Liver (tissue), 9 donors: ENCODE measurements around the gene BHLHA15. TPM values are rescaled to one million over a fixed set of nuclear protein-coding genes. Genes with fewer than 3 reads are reported as not detected.

Source experiments
- DNase-seq: peaks from one replicate; pipeline ENCODE4 v3.0.0-alpha.2; 2017; ENCODE audit warnings: low spot score
- H3K27ac ChIP-seq, 2 donors: one replicate each; pipeline ENCODE4 v1.7.0; 2013; ENCODE audit warnings: inconsistent platforms in 2 of 2, low read length in 2 of 2, control low read depth in 1 of 2, low read depth in 1 of 2, mild to moderate bottlenecking in 1 of 2
- H3K27me3 ChIP-seq, 4 donors: one replicate each; pipeline versions ENCODE4 v1.6.1 to v1.7.0; 2013; ENCODE audit warnings: low read length in 3 of 4, inconsistent platforms in 1 of 4, mild to moderate bottlenecking in 1 of 4, moderate library complexity in 1 of 4; ENCODE audit not compliant: control insufficient read depth in 4 of 4, insufficient read depth in 4 of 4
- H3K36me3 ChIP-seq, 4 donors: one replicate each; pipeline versions ENCODE4 v1.6.1 to v1.7.0; 2013; ENCODE audit warnings: low read length in 3 of 4, mild to moderate bottlenecking in 3 of 4, low read depth in 1 of 4, moderate library complexity in 1 of 4; ENCODE audit not compliant: control insufficient read depth in 4 of 4, insufficient read depth in 3 of 4
- H3K4me1 ChIP-seq, 4 donors: one replicate each; pipeline versions ENCODE4 v1.6.1 to v1.7.0; 2013; ENCODE audit warnings: low read length in 3 of 4, mild to moderate bottlenecking in 3 of 4, moderate library complexity in 1 of 4; ENCODE audit not compliant: control insufficient read depth in 4 of 4, insufficient read depth in 4 of 4
- H3K4me3 ChIP-seq, 3 donors: one replicate each; pipeline versions ENCODE4 v1.6.1 to v1.7.0; 2013; ENCODE audit warnings: low read length in 3 of 3, control low read depth in 1 of 3, low read depth in 1 of 3, mild to moderate bottlenecking in 1 of 3
- H3K9ac ChIP-seq, 2 donors: one replicate each; pipeline ENCODE4 v1.7.0; 2013; ENCODE audit warnings: low read length in 2 of 2, mild to moderate bottlenecking in 2 of 2, moderate library complexity in 2 of 2, control low read depth in 1 of 2, low read depth in 1 of 2
- H3K9me3 ChIP-seq, 4 donors: one replicate each; pipeline versions ENCODE4 v1.6.1 to v1.7.0; 2013; ENCODE audit warnings: low read length in 3 of 4; ENCODE audit not compliant: control insufficient read depth in 4 of 4
- ATF3 ChIP-seq: IDR thresholded peaks from 2 replicates; pipeline ENCODE4 v1.6.1; 2016; ENCODE audit warnings: antibody characterized with exemption
- CTCF ChIP-seq: fragments of 150-350 bp; IDR thresholded peaks from 2 replicates; pipeline ENCODE4 v1.5.1; 2017; ENCODE audit warnings: improper control_type of control experiment, low read depth, low read length; ENCODE audit not compliant: missing input control
- EGR1 ChIP-seq, 2 donors: IDR thresholded peaks; 2 replicates each; pipeline ENCODE4 v1.6.1; 2016 to 2018; ENCODE audit warnings: antibody characterized with exemption in 2 of 2, low read depth in 2 of 2
- FOXA1 ChIP-seq: IDR thresholded peaks from 2 replicates; pipeline ENCODE4 v1.6.1; 2016; ENCODE audit warnings: antibody characterized with exemption
- FOXA2 ChIP-seq: IDR thresholded peaks from 2 replicates; pipeline ENCODE4 v1.6.1; 2016; ENCODE audit warnings: antibody characterized with exemption
- GABPA ChIP-seq, 2 donors: IDR thresholded peaks in 1 of 2; conservative IDR thresholded peaks in 1 of 2; 2 replicates each; pipeline ENCODE4 v1.6.1; 2016; ENCODE audit warnings: antibody characterized with exemption in 2 of 2, mild to moderate bottlenecking in 1 of 2, moderate library complexity in 1 of 2
- HNF4A ChIP-seq, 2 donors: conservative IDR thresholded peaks; 2 replicates each; pipeline ENCODE4 v1.6.1; 2016; ENCODE audit warnings: antibody characterized with exemption in 2 of 2, mild to moderate bottlenecking in 2 of 2
- HNF4G ChIP-seq: IDR thresholded peaks from 2 replicates; pipeline ENCODE4 v1.6.1; 2016; ENCODE audit warnings: antibody characterized with exemption
- JUND ChIP-seq, 2 donors: IDR thresholded peaks; 2 replicates each; pipeline ENCODE4 v1.6.1; 2016; ENCODE audit warnings: antibody characterized with exemption in 2 of 2
- MAX ChIP-seq: IDR thresholded peaks from 2 replicates; pipeline ENCODE4 v1.6.1; 2016; ENCODE audit warnings: antibody characterized with exemption
- NR2F2 ChIP-seq: IDR thresholded peaks from 2 replicates; pipeline ENCODE4 v1.6.1; 2016; ENCODE audit warnings: antibody characterized with exemption
- RAD21 ChIP-seq, 2 donors: IDR thresholded peaks; 2 replicates each; pipeline ENCODE4 v1.6.1; 2016; ENCODE audit warnings: antibody characterized with exemption in 2 of 2, mild to moderate bottlenecking in 2 of 2
- REST ChIP-seq: IDR thresholded peaks from 2 replicates; pipeline ENCODE4 v1.6.1; 2016; ENCODE audit warnings: antibody characterized with exemption, mild to moderate bottlenecking
- RXRA ChIP-seq, 2 donors: IDR thresholded peaks; 2 replicates each; pipeline ENCODE4 v1.6.1; 2017 to 2018; ENCODE audit warnings: antibody characterized with exemption in 2 of 2, mild to moderate bottlenecking in 1 of 2
- SP1 ChIP-seq: IDR thresholded peaks from 2 replicates; pipeline ENCODE4 v1.6.1; 2018; ENCODE audit warnings: antibody characterized with exemption, mild to moderate bottlenecking
- TAF1 ChIP-seq: conservative IDR thresholded peaks from 2 replicates; pipeline ENCODE4 v1.6.1; 2016; ENCODE audit warnings: antibody characterized with exemption, mild to moderate bottlenecking
- YY1 ChIP-seq: IDR thresholded peaks from 2 replicates; pipeline ENCODE4 v1.6.1; 2016; ENCODE audit warnings: antibody characterized with exemption, mild to moderate bottlenecking
- WGBS: extraction: QIAGEN DNeasy Blood & Tissue Kit; methylation state at CpG from one replicate; pipeline ENCODE4 v1.1.7; 2013; 5-methylcytosine and 5-hydroxymethylcytosine counted together
- polyA plus RNA-seq, 2 donors: library from polyadenylated mRNA; stranded (reverse) in 1 of 2; unstranded in 1 of 2; fragments of 200-250 nt in 1 of 2; fragments of >200 nt in 1 of 2; fragmentation: Nextera tagmentation in 1 of 2; extraction: Ambion mirVana in 1 of 2; gene quantifications; one replicate each; pipeline versions ENCODE4 v1.2.1 to v1.2.3, GENCODE V29; 2013 to 2015
- total RNA-seq, 2 donors: library from RNA; depleted of rRNA; stranded (reverse); fragments of >200 nt; gene quantifications; one replicate each; pipeline ENCODE4 v1.2.3, GENCODE V29; 2014
- TF ChIP-seq, protein P1 (sequence below): IDR thresholded peaks from 2 replicates; pipeline ENCODE4 v1.6.1; 2016; ENCODE audit warnings: antibody characterized with exemption
- donor health status: healthy.
- donor health status: healthy.
- donor health status: healthy.
- donor health status: healthy.
- donor health status: healthy.

Gene BHLHA15
- total and polyA plus RNA-seq, 4 donors, result 1.0 to 28.9 (median 7.6) TPM

DNA sequence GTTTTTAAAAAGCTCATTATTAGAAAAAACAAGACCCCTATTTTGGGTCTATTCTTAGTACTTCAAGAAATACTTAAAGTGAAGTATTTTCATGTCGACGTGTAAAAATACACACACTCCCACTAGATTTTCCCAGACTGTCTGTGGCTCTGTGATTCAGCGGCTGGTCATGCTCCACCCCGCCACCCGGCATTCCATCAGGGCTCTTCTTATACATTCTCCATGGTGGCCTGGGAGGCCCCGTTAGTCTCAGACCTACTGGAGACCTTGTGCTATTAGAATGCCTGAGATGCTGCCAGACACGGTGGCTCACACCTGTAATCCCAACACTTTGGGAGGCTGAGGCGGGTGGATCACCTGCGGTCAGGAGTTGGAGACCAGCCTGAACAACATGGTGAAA, 27.7 kb downstream of the BHLHA15 start:
- peaks cover 0 to 14% (median 5%) of the 10 kb centered on the region in 4 donors for H3K36me3 ChIP-seq

More for the DNA sequence above, 27.7 kb downstream of the BHLHA15 start:
- no peaks in the 10 kb centered on the region for H3K9me3 ChIP-seq
- H3K9ac ChIP-seq, result no peak overlapping the region
- no peak for TF ChIP-seq GABPA (IDR thresholded peaks at IDR 0.05 in 1 of 2, conservative IDR thresholded peaks at IDR 0.05 in 1 of 2)
- TF ChIP-seq, protein P1, sequence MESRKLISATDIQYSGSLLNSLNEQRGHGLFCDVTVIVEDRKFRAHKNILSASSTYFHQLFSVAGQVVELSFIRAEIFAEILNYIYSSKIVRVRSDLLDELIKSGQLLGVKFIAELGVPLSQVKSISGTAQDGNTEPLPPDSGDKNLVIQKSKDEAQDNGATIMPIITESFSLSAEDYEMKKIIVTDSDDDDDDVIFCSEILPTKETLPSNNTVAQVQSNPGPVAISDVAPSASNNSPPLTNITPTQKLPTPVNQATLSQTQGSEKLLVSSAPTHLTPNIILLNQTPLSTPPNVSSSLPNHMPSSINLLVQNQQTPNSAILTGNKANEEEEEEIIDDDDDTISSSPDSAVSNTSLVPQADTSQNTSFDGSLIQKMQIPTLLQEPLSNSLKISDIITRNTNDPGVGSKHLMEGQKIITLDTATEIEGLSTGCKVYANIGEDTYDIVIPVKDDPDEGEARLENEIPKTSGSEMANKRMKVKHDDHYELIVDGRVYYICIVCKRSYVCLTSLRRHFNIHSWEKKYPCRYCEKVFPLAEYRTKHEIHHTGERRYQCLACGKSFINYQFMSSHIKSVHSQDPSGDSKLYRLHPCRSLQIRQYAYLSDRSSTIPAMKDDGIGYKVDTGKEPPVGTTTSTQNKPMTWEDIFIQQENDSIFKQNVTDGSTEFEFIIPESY, result no peak
- no peak for TF ChIP-seq HNF4G
- TF ChIP-seq HNF4A (conservative IDR thresholded peaks at IDR 0.05), result no peak
- TF ChIP-seq SP1, result no peak
- no peak for TF ChIP-seq REST
- no peak for TF ChIP-seq RXRA (IDR thresholded peaks at IDR 0.05)
- TF ChIP-seq ATF3, result no peak
- no peak for TF ChIP-seq YY1
- TF ChIP-seq RAD21 (IDR thresholded peaks at IDR 0.05), result no peak
- TF ChIP-seq FOXA2, result no peak
- no peak for TF ChIP-seq TAF1
- no peak for TF ChIP-seq NR2F2
- TF ChIP-seq FOXA1, result no peak
- TF ChIP-seq MAX, result no peak
- no peak for TF ChIP-seq EGR1 (IDR thresholded peaks at IDR 0.05; ENCODE audit: low read depth in 2 of 2)
- no peak for TF ChIP-seq CTCF
- TF ChIP-seq JUND (IDR thresholded peaks at IDR 0.05), result no peak
- no peaks in the 10 kb centered on the region for H3K27me3 ChIP-seq
- DNase-seq, result no peak
- no peaks in the 10 kb centered on the region for H3K4me1 ChIP-seq
- 97% methylated on average over 9 of the region's 9 CpGs for WGBS
- H3K27ac ChIP-seq, result no peak overlapping the region
- no peak overlapping the region for H3K4me3 ChIP-seq
